SKM-1 (cell line): ENCODE measurements around the gene ZNF783.
"Not testable (repeated sequence)": the region's sequence is repeated elsewhere in the genome, so short reads cannot be mapped to it uniquely, and the experiment has no call there.

Experiments
- DNase-seq: peaks from one replicate; lab custom pipeline; 2025; ENCODE audit not compliant: unreplicated experiment; lab: John Stamatoyannopoulos, UW

ZNF783 gene

GRCh38 chr7:149261829-149262617 is at the start of gene ZNF783:
TSS of gene ZNF783 (plus strand) at chr7:149262196. CDS start at chr7:149262334, 138 bp downstream.
- DNase-seq: no peak

GRCh38 chr7:149214020-149214720 is 47.8 kb upstream of the ZNF783 start:
- DNase-seq: no peak

- no peak for DNase-seq
Observed at GRCh38 chr7:149216402-149216801, 45.6 kb upstream of the ZNF783 start.

- DNase-seq: no peak
Observed at GRCh38 chr7:149217570-149217969, 44.4 kb upstream of the ZNF783 start.

GRCh38 chr7:149218469-149219420 is 43.3 kb upstream of the ZNF783 start:
- no peak for DNase-seq

GRCh38 chr7:149220534-149220933 is 41.5 kb upstream of the ZNF783 start:
- DNase-seq: no peak

- no peak for DNase-seq
Observed at GRCh38 chr7:149223176-149223575, 38.8 kb upstream of the ZNF783 start.

GRCh38 chr7:149223761-149224160 is 38.2 kb upstream of the ZNF783 start:
- DNase-seq: no peak

GRCh38 chr7:149224352-149224751 is 37.6 kb upstream of the ZNF783 start:
- DNase-seq: no peak

GRCh38 chr7:149225106-149225505 is 36.9 kb upstream of the ZNF783 start:
- no peak for DNase-seq

- DNase-seq: no peak
Observed at GRCh38 chr7:149225656-149226055, 36.3 kb upstream of the ZNF783 start.

- DNase-seq: not testable (repeated sequence)
Observed at GRCh38 chr7:149226366-149226765, 35.6 kb upstream of the ZNF783 start.

- no peak for DNase-seq
Observed at GRCh38 chr7:149226840-149227494, 35.0 kb upstream of the ZNF783 start.

GRCh38 chr7:149228831-149229471 is 33.0 kb upstream of the ZNF783 start:
- no peak for DNase-seq

GRCh38 chr7:149229526-149229925 is 32.5 kb upstream of the ZNF783 start:
- DNase-seq: no peak

- DNase-seq: no peak
Observed at GRCh38 chr7:149232362-149232761, 29.6 kb upstream of the ZNF783 start.

GRCh38 chr7:149233655-149234204 is 28.3 kb upstream of the ZNF783 start:
- DNase-seq: not testable (repeated sequence)

GRCh38 chr7:149237502-149237901 is 24.5 kb upstream of the ZNF783 start:
- no peak for DNase-seq

GRCh38 chr7:149238051-149238450 is 23.9 kb upstream of the ZNF783 start:
- no peak for DNase-seq
